Measurements from ENCODE around the gene SLC27A1.
A peak's percentile ranks its signal among the peaks of the same experiment; 100 is the strongest.

The SLC27A1 gene

GRCh38 chr19:17487284-17488121 is 17.2 kb downstream of the SLC27A1 start:
- no peak overlapping the region for H3K4me3 ChIP-seq (ENCODE audit: low read depth, low read length)
- TF ChIP-seq HIC1 (tag by site-specific recombination; IDR thresholded peaks at IDR 0.05) (peak; percentile 61), ZNF398 (tag by site-specific recombination; IDR thresholded peaks at IDR 0.05) (peak; percentile 33; the same call in 1 of the 2 replicates), ZNF529 (tag by site-specific recombination; IDR thresholded peaks at IDR 0.05; ENCODE audit: insufficient replicate concordance) (no peak), SP7 (tag by site-specific recombination; IDR thresholded peaks at IDR 0.05) (no peak), ZBTB8A (tag by site-specific recombination; IDR thresholded peaks at IDR 0.05) (peak; percentile 49), SCRT2 (tag by site-specific recombination; IDR thresholded peaks at IDR 0.05) (peak; percentile 54), EGR2 (tag by site-specific recombination; IDR thresholded peaks at IDR 0.05; ENCODE audit: low read depth) (peak; percentile 33; the same call in 1 of the 2 replicates), PATZ1 (tag by site-specific recombination; IDR thresholded peaks at IDR 0.05) (peak; percentile 36; the same call in 1 of the 2 replicates), ZFHX2 (tag by site-specific recombination; conservative IDR thresholded peaks at IDR 0.05) (peak; percentile 68)
- no peaks in the 10 kb centered on the region for H3K36me3 ChIP-seq (ENCODE audit: control insufficient read depth in 2 of 2, insufficient read depth in 1 of 2, low read length in 2 of 2)
- POLR2A ChIA-PET, result interaction anchor here (0.6 kb wide), 2 partner anchors 181 to 461 kb away, joined by 4 read pairs; no protein-coding TSS in a partner anchor
- no peaks in the 10 kb centered on the region for H3K9me3 ChIP-seq (ENCODE audit: control insufficient read depth, insufficient read depth, low read depth, low read length)
- CTCF ChIA-PET, result interaction anchor here (0.6 kb wide), 1 partner anchor 1329 kb away, joined by 3 read pairs; no protein-coding TSS in a partner anchor
- 0 out of 2 replicates have a peak, but pooled peaks cover 2% of the 10 kb centered on the region for H3K4me1 ChIP-seq (ENCODE audit: control insufficient read depth, insufficient read depth, low read length)
- H3K27ac ChIP-seq (ENCODE audit: extremely low read depth, low read depth, low read length), result no peak overlapping the region

GRCh38 chr19:17488593-17489391 is 18.5 kb downstream of the SLC27A1 start:
- Histone ChIP-seq H3K27ac (ENCODE audit: extremely low read depth, low read depth, low read length) (no peak overlapping the region), H3K36me3 (ENCODE audit: control insufficient read depth in 2 of 2, insufficient read depth in 1 of 2, low read length in 2 of 2) (no peaks in the 10 kb centered on the region), H3K4me3 (ENCODE audit: low read depth, low read length) (no peak overlapping the region), H3K4me1 (ENCODE audit: control insufficient read depth, insufficient read depth, low read length) (0 out of 2 replicates have a peak, but pooled peaks cover 2% of the 10 kb centered on the region), H3K9me3 (ENCODE audit: control insufficient read depth, insufficient read depth, low read depth, low read length) (no peaks in the 10 kb centered on the region)
- ChIA-PET CTCF (interaction anchor here (0.5 kb wide), 1 partner anchor 48 kb away, joined by 6 read pairs; no protein-coding TSS in a partner anchor), POLR2A (interaction anchor here (0.6 kb wide), 1 partner anchor 182 kb away, joined by 4 read pairs; no protein-coding TSS in a partner anchor)
- TF ChIP-seq GFI1B (tag by site-specific recombination; IDR thresholded peaks at IDR 0.05) (no peak), ZNF549 (tag by site-specific recombination; IDR thresholded peaks at IDR 0.05) (no peak), MEIS1 (CRISPR knock-in tag; IDR thresholded peaks at IDR 0.05; ENCODE audit: borderline replicate concordance) (no peak), ZNF670 (tag by site-specific recombination; IDR thresholded peaks at IDR 0.05; ENCODE audit: low read depth) (no peak), ZNF624 (tag by site-specific recombination; IDR thresholded peaks at IDR 0.05) (no peak), ZNF791 (tag by site-specific recombination; IDR thresholded peaks at IDR 0.05) (no peak), ZNF394 (tag by site-specific recombination; IDR thresholded peaks at IDR 0.05; ENCODE audit: borderline replicate concordance) (no peak), MZF1 (tag by site-specific recombination; IDR thresholded peaks at IDR 0.05; ENCODE audit: borderline replicate concordance) (no peak), EGR2 (tag by site-specific recombination; IDR thresholded peaks at IDR 0.05; ENCODE audit: low read depth) (peak; percentile 43; the same call in 1 of the 2 replicates), PATZ1 (tag by site-specific recombination; IDR thresholded peaks at IDR 0.05) (peak; percentile 45), ZNF366 (tag by site-specific recombination; conservative IDR thresholded peaks at IDR 0.05) (no peak), ZBTB6 (tag by site-specific recombination; IDR thresholded peaks at IDR 0.05) (no peak; the same call in 1 of the 2 replicates), ZNF239 (tag by site-specific recombination; IDR thresholded peaks at IDR 0.05) (no peak), GLIS1 (tag by site-specific recombination; IDR thresholded peaks at IDR 0.05) (0 out of 2 replicates have a peak, but pooled peaks have one; percentile 5), ZNF37A (tag by site-specific recombination; IDR thresholded peaks at IDR 0.05) (no peak)
